ENCODE results near the gene SPINK6.

Gene SPINK6

GRCh38 chr5:148202531-148203203, at the start of gene SPINK6:
Gene SPINK6, plus strand, starts transcription at chr5:148203042. Its CDS starts 55 bp downstream, at chr5:148203097.
- TF ChIP-seq CTCF (conservative IDR thresholded peaks at IDR 0.05; ENCODE audit: low read length) (no peak), EZH2phosphoT487 (IDR thresholded peaks at IDR 0.05; ENCODE audit: borderline replicate concordance) (no peak)
- Histone ChIP-seq H3K79me2 (ENCODE audit: insufficient read depth, low read length) (no peaks in the 10 kb centered on the region), H3K9ac (ENCODE audit: low read depth, low read length, poor library complexity, severe bottlenecking) (no peak within 1 kb of the TSS), H3K36me3 (ENCODE audit: insufficient read depth, low read length) (no peaks in the 10 kb centered on the region), H3K4me3 (ENCODE audit: low read length, poor library complexity, severe bottlenecking) (no peak within 1 kb of the TSS), H3K4me2 (ENCODE audit: low read depth, low read length, poor library complexity, severe bottlenecking) (no peak within 1 kb of the TSS), H3K4me1 (ENCODE audit: insufficient read depth, low read length, poor library complexity, severe bottlenecking) (peaks cover 7% of the 10 kb centered on the region), H3K9me3 (ENCODE audit: insufficient read depth, low read depth, low read length) (no peaks in the 10 kb centered on the region), H2AFZ (ENCODE audit: low read length) (no peak within 1 kb of the TSS), H4K20me1 (ENCODE audit: insufficient read depth, low read length, poor library complexity, severe bottlenecking) (no peaks in the 10 kb centered on the region), H3K9me2 (replicated peaks; ENCODE audit: low read depth, low read length) (no peaks in the 10 kb centered on the region), H3K27me3 (ENCODE audit: insufficient read depth, low read length, poor library complexity, severe bottlenecking) (no peaks in the 10 kb centered on the region), H3F3A (ENCODE audit: low read depth) (no peaks in the 10 kb centered on the region)

- Histone ChIP-seq H3K9me2 (replicated peaks; ENCODE audit: low read depth, low read length) (no peaks in the 10 kb centered on the region), H2AFZ (ENCODE audit: low read length) (no peak overlapping the region), H3K79me2 (ENCODE audit: insufficient read depth, low read length) (no peaks in the 10 kb centered on the region), H3K9ac (ENCODE audit: low read depth, low read length, poor library complexity, severe bottlenecking) (no peak overlapping the region), H3K4me1 (ENCODE audit: insufficient read depth, low read length, poor library complexity, severe bottlenecking) (no peaks in the 10 kb centered on the region), H3K4me2 (ENCODE audit: low read depth, low read length, poor library complexity, severe bottlenecking) (no peak overlapping the region), H3K36me3 (ENCODE audit: insufficient read depth, low read length) (no peaks in the 10 kb centered on the region), H3K4me3 (ENCODE audit: low read length, poor library complexity, severe bottlenecking) (no peak overlapping the region), H4K20me1 (ENCODE audit: insufficient read depth, low read length, poor library complexity, severe bottlenecking) (no peaks in the 10 kb centered on the region), H3K27me3 (ENCODE audit: insufficient read depth, low read length, poor library complexity, severe bottlenecking) (no peaks in the 10 kb centered on the region), H3K9me3 (ENCODE audit: insufficient read depth, low read depth, low read length) (no peaks in the 10 kb centered on the region; the same call in 1 of the 2 replicates), H3F3A (ENCODE audit: low read depth) (no peaks in the 10 kb centered on the region)
- TF ChIP-seq CTCF (conservative IDR thresholded peaks at IDR 0.05; ENCODE audit: low read length) (no peak), EZH2phosphoT487 (IDR thresholded peaks at IDR 0.05; ENCODE audit: borderline replicate concordance) (no peak)
Observed at GRCh38 chr5:148156609-148157008, 46.2 kb upstream of the SPINK6 start.

- no peaks in the 10 kb centered on the region for H4K20me1 ChIP-seq (ENCODE audit: insufficient read depth, low read length, poor library complexity, severe bottlenecking)
- no peak overlapping the region for H3K4me3 ChIP-seq (ENCODE audit: low read length, poor library complexity, severe bottlenecking)
- H3K9me2 ChIP-seq (replicated peaks; ENCODE audit: low read depth, low read length), result no peaks in the 10 kb centered on the region
- no peaks in the 10 kb centered on the region for H3K9me3 ChIP-seq (ENCODE audit: insufficient read depth, low read depth, low read length)
- H3K4me1 ChIP-seq (ENCODE audit: insufficient read depth, low read length, poor library complexity, severe bottlenecking), result no peaks in the 10 kb centered on the region
- no peak overlapping the region for H3K4me2 ChIP-seq (ENCODE audit: low read depth, low read length, poor library complexity, severe bottlenecking)
- H2AFZ ChIP-seq (ENCODE audit: low read length), result no peak overlapping the region
- H3K79me2 ChIP-seq (ENCODE audit: insufficient read depth, low read length), result no peaks in the 10 kb centered on the region
- H3K36me3 ChIP-seq (ENCODE audit: insufficient read depth, low read length), result no peaks in the 10 kb centered on the region
- no peaks in the 10 kb centered on the region for H3F3A ChIP-seq (ENCODE audit: low read depth)
- no peak overlapping the region for H3K9ac ChIP-seq (ENCODE audit: low read depth, low read length, poor library complexity, severe bottlenecking)
- no peak for TF ChIP-seq EZH2phosphoT487 (IDR thresholded peaks at IDR 0.05; ENCODE audit: borderline replicate concordance)
- TF ChIP-seq CTCF (conservative IDR thresholded peaks at IDR 0.05; ENCODE audit: low read length), result no peak
- no peaks in the 10 kb centered on the region for H3K27me3 ChIP-seq (ENCODE audit: insufficient read depth, low read length, poor library complexity, severe bottlenecking)
Observed at GRCh38 chr5:148162038-148162437, 40.8 kb upstream of the SPINK6 start.
